ENCODE results near the gene SPRYD3.

SPRYD3 gene

DNA sequence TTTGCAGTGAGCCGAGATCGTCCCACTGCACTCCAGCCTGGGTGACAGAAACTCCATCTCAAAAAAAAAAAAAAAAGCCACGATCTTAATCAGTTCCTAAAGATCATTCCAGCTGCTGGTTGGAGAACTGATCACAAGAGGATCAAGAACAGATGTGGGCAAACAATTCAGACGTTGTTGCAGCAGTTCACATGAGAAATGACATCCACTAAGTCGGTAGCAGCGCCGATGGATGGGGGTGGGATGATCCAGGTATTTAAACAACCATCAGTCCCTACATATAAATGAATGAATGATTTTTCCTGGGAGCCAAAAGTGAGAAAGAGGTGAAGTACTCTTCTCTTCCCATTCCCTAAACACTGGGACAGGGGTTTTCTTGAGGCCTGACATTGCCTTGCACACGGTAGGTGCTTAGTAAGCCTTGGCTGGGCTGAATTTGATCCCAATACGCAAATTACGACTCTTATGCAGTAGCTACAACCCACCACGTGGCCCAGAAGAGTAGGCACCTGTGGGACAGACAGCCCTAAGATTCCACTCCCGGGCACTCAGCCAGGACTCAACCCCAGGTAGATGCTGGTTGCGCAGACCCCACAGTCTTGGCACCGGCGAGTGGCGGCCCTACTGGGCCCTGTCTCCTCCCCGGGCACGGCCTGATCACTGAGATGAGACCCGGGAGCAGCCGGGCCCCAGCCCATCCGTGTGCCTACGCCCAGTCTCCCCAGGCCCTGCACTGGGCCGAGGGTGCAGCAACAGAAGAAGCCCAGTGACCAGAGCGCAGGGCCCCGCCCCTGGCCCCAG lies 565 bp downstream of the SPRYD3 start:
- DNase-seq (ENCODE audit: low spot score) (no peak), FAIRE-seq (no peak)

DNA sequence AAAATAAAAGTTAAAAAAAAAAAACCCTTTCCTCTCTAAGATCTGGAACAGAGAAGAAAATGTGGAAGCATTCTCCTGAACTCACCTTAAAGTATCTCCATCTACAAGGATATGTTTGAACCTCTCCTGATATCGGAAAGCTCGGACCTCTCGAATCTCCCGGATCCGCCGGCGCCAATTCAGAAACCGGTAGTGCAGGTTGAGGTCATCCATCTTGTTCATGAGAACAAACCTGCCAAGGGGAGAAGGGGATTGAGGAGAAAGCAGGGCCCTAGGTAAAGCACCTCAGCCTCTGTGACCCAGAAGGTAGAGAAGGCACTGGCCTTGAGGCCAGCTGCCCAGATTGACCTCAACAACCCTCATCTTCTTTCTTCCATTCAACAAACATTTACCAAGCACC lies 2.2 kb downstream of the SPRYD3 start:
- DNase-seq (ENCODE audit: low spot score) (no peak), FAIRE-seq (no peak)

DNA sequence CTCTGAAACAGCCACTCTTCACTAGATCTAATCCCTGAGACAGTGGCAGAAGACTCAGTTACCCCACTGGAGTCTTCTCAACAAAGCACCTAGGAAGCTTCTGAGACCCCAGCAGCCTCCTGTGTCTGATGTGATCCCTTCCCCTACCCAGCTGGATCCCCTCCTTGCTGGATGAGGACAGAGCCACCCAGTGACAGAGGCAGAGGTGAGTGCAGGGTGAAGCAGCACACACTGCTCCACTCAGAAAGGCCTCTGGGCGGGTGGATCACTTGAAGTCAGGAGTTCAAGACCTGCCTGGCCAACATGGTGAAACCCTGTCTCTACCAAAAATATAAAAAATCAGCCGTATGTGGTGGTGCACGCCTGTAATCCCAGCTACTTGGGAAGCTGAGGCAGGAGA lies 2.7 kb downstream of the SPRYD3 start:
- no peak for FAIRE-seq
- DNase-seq (ENCODE audit: low spot score): no peak

DNA sequence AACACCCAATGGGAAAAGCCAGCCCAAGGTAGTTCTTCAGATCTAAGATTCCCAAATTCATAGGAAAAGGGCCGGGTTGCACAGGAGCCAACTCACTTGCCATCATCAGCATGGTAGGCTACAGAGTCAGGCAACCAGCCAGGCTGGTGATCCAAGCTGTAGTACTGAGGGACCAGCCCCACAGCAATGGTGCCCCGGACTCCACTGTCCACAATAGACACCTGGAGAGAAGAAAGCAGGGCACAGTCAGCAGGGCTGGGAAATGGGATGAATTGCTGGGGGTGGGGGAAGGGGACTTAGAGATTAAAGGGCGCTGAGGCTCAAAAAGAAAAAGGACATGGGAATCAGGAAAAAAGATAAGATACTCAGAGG lies 4.2 kb downstream of the SPRYD3 start:
- DNase-seq (ENCODE audit: low spot score): no peak
- no peak for FAIRE-seq

DNA sequence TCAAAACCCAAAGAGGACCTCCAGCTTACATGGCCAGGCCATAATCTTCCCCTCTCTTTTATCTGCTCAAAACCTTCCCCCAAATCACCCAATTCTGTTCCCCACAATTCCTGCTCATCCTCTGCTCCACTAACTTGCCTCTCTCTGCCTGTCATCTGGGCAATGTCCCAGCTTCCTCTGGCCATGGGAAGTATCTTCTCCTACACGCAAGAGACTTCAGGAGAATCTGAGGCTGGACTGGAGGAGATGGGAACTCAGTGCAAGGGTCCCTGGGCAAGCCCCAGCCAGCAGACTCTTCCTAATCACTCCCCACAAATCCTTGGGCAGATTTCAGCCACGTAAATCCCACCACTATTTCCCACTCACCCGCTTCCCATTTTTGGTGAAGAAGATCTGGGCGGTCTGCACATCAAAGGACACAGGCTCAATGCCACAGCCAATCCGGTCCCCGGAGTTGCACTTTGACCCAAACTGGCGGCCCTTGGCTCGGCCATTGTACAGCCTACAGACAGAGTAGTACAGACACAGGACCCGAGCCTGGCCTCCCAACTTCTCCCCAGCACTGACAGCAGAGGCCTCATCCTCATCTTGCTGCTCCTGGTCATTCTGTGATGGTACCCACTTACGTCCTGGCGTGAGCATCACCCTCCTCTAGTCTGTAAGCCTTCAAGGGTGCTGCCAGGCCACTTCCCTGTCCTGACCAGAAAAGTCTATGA lies 4.7 kb downstream of the SPRYD3 start:
- DNase-seq (ENCODE audit: low spot score) (no peak), FAIRE-seq (no peak)

DNA sequence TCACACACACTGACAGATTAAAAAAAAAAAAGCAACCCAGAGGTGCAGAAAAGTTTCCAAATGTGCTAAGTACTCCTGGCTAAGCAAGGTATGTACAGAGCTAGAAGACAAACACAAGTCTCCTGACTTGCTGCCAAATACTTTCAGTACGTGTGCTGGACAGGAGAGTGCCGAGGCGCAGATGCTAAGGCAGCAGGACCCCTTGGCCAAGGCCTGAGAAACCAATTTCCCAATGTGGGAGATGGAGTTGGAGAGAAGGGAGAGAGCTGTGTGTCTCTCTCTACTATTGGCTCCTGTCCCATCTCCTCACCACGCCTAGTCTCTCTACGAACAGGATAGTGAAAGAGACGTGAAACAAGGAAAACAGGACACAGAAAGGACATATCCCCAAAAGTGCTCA lies 5.3 kb downstream of the SPRYD3 start:
- FAIRE-seq: no peak
- no peak for DNase-seq (ENCODE audit: low spot score)

DNA sequence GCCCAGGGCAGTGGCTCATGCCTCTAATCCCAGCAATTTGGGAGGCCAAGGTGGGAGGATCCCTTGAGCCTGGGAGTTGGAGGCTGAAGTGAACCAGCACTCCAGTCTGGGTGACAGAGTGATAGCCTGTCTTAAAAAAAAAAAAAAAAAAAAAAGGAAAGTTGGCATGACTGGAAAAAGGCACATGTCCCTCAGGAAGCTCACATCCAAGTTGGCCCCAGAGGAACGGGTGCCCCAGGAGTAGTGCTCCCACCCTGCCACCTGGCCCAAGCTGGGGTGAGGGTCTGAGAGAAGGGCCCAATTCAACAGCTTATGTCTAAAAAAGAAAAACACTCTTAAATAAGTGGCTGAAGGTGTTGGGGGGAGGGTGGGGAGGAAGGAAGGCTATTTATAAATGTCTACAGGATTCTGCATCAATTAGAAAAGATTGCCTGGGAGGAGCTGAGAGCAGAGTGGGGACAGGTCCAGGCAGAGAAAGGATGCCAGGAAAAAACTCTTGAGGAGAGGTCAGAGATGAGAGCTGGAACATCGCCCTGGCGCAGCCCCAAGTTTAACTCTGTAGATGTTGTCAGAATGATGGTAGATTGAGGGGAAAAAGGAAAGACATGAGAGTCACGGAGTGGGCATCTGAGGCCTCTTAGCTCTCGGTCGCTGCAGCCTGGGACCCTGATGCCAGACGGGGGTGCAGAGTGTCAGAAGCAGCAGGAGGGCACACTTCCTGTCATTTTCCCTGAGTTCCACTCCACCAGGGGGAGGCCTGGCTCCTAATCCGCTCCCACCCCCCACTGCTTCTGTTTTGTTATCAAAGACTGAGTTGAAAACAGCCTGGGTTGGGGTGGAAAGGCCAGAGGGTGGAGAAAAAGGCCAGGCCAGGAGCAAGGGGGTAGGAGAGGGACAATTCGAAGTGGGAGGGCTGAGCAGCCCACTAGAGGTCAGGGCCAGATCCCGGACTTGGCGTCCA lies 7.3 kb downstream of the SPRYD3 start:
- no peak for DNase-seq (ENCODE audit: low spot score)
- FAIRE-seq: no peak

DNA sequence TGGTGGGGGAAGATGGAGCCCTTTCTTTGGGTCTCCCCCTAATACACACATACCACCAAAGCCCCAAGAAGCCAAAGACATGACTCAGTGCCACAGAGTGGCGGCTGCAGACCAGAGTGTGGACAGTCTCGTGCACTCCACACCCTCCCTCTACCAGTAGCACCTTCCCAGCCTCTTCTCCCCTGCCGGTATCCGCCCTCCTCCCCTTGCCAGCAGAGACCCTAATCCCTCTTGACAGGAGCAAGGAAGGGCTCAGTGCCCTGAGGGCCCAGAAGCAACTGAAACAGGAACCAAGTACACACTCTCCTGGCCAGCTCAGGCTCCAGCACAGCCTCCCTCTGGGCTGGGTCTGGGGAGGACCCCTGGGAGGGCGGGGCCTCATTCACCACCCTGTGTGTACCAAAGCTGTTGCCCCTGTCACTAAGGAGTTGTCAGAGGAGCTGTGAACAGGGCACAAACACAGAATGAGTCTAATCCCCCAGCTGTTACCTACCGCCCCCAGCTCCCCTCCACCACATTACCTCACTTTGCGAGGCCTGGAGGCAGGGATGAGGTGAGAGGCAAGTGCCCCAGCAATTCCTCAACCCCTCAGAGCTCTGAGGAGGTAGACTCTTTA lies 8.2 kb downstream of the SPRYD3 start:
- FAIRE-seq: no peak
- no peak for DNase-seq (ENCODE audit: low spot score)

DNA sequence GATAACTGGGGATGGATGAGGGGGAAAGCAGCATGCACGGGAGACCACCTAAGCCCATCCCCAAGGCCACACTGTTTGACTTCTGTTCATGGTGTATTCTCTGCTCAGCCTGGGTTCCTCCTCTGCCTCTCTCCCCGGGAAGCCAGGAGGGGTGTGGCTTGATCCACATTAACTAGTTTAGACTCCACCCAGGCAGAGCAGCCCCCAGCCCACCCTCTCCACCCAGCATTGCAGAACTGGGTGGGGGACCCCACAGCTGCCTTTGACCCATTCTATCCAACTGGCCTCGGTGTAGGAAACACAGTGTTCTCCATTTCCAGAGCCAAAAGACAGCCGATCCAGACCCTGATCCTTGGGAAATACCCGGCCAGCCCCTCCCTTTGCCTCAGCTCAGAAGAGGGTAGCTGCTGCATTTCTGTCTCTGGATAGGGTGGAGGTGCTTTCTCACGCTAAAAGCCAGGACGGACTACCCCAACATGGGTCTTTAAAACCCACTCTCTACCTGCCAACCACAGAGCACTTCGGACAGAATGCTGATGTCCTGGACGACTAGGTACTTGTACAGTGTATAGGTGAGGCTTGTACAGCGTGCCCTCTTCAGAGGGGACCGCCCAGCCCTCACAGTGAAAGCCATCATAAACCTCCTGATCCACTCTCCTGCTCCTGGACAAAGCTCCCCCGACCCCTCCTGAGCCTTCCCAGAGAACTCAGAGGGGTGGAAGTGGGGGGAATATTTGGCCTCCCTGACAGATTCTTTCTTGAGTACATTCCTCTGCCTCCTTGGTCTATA lies 9.4 kb downstream of the SPRYD3 start:
- FAIRE-seq: no peak
- DNase-seq (ENCODE audit: low spot score): no peak

DNA sequence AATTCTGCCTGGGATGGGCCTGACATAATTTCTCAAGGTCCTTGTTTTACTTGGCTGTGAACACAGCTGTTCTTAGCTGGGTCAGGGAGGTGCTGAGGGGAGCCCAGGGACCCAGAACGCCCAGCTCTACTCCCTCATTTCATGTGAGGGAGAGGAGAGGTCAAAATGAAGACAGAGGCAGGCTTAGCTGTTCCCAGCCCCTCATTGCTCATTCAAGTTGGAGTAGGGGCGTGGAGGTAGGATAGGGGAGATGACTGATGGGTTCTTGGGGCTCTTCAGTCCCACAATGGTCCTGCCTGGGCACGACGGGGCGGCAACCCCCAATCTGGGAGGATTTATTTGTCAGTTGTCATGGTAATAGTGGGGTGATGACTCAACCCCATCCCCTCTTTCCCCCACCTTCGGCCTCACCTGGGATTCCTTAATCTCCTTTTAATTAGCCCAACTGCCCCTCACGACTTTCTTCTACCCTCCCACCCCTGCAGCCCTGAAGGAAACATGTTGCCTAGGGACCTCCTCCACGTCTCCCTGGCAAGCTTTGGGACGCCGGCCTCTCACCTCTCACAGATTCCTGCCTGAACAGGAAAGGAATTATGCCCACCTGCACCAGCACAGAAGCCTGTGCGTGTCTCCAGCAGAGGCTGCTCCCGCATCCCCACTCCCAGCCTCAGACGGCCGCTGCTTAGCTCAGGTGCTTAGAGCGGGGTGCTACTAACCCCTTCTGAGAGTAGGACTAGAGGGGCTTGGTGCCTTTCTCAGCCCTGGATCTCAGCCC lies 10.2 kb downstream of the SPRYD3 start:
- DNase-seq (ENCODE audit: low spot score): no peak
- no peak for FAIRE-seq

DNA sequence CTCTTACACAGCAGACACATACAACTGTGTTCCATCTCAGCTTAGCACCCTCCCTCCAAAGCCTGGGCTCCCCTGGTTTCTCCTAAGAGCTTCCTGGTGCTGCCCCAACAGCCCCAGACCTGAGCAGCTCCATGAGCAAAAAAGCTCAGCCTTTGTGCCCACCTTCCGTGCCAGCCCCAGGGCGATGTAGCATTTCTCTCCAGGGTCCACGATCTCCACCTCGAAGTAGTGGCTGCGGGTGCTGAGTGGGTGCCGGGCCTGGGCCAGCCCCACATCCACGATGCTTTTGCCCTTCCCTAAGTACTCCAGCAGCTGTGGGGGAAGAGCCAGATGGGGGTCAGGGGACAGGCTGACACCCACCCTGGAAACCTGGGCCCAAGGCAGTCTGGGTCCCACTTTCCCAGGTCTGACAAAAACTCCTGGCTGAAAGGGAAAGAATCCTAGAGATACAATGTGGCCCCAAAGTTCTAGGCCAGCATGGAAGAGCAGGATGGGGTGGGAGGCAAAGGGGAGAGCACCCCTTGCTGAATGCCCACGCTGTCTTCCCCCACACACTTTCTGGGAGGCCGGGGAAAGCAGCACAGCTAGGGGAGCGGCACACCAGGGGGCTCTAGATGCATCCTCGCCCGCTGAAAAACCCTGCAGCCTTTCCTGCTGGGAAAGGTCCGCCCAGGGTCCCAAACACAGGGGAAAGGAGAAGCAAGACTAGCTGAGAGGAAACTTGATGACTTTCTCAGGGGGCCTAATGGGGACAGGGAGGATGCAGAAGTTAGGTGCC lies 11.0 kb downstream of the SPRYD3 start:
- no peak for FAIRE-seq
- no peak for DNase-seq (ENCODE audit: low spot score)

DNA sequence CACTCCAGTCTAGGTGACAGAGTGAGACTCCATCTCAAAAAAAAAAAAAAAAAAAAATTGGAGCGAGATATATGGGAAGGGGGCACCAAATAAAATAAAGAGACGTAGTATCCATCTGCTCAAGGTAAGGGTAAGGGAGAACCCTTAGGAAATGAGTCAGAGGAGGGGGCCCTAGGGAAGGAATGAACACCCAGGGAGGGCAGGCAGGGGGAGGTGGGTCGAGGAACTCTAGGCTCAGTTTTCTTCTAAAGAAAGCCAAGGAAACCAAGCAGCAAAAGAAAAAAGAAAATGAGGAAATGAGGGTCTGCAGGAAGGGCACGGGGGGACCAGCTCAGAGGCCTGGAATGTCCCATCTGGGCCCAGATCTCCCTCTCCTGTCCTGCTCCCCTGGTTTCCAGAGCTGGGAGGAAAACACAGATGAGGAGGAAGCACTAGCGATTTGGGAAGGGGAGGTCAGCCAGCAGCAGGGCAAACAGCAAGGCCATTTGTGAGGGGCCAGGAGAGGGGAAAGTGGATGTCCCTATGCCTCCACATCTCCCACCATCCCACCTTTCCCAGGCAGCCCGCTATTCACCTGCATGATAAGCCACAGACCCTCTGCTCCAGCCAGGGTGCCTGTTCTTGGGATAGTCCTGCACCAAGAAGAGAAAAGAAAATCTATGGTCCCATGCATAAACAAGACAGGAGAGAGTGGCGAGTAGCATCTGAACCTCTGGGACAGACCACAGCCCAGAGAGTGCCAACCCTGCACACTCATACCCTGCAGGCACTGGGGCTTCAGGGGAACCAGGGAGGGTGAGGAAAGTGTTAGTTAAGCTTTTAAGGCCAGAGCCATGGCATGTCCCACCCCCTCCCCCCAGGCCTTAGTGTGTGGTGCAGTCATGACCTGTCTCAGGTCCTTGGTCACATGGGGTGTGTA lies 11.9 kb downstream of the SPRYD3 start:
- DNase-seq (ENCODE audit: low spot score): no peak
- no peak for FAIRE-seq

DNA sequence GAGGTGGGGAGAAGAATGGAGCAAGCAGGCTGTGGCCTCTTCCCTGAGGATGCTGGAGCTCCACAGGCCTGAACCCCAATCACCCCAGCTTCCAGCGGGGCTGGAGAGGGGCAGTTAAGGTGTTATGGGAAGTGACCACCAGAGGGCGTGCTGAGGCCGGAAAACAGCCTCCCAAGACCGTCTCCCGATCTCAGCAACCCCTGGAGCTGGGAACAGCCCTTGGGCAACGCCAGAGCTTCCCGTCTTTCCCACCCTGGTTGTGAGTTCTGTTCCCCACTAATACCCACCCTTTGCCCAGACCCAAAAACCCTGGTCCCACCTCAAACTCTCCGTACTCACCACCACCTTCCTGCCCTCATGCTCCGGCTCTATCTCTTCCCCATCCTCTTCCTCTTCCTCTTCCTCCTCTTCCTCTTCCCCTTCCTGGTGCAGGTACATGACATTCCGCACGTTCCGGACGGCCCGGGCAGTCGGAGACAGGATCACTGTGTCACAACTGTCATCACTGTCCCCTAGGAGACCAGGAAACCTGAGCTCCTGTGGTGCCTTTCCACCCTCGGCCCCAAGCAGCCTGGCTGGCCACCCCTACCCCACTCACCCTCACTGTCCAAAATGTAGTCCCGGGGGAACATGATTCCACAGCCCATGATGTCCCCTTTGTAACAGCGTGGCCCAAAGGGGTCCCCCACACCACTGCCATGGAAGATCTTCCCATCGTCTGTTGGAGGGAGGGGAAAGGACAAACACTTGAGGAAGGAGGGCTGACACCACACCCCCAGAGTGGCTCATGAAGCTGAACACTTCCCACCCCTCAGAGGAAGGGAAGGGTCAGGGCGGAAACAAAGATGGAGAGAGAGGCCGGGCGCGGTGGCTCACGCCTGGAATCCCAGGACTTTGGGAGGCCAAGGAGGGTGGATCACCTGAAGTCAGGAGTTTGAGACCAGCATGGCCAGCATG lies 12.9 kb downstream of the SPRYD3 start:
- FAIRE-seq: no peak
- peak; percentile 57 for DNase-seq (ENCODE audit: low spot score)

DNA sequence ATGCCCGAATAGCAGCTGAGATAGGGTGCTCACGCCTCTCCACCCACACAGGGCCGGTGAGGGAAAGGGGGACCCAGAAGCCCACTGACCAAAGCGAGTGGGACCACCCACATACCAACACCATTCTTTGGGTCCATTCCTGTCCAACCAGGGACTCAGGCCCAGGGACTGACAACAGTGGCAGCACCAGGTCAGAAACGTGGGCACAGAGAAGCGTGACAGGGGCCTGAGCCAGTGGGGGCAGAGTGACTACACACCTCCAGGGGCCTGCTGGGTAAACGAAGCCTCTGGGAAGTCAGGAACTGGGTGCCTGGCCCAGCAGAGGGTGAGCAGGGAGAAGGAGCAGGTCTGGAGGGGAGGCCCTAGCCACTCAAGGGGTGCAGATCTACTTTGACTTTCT lies 13.7 kb downstream of the SPRYD3 start:
- no peak for FAIRE-seq
- no peak for DNase-seq (ENCODE audit: low spot score)

DNA sequence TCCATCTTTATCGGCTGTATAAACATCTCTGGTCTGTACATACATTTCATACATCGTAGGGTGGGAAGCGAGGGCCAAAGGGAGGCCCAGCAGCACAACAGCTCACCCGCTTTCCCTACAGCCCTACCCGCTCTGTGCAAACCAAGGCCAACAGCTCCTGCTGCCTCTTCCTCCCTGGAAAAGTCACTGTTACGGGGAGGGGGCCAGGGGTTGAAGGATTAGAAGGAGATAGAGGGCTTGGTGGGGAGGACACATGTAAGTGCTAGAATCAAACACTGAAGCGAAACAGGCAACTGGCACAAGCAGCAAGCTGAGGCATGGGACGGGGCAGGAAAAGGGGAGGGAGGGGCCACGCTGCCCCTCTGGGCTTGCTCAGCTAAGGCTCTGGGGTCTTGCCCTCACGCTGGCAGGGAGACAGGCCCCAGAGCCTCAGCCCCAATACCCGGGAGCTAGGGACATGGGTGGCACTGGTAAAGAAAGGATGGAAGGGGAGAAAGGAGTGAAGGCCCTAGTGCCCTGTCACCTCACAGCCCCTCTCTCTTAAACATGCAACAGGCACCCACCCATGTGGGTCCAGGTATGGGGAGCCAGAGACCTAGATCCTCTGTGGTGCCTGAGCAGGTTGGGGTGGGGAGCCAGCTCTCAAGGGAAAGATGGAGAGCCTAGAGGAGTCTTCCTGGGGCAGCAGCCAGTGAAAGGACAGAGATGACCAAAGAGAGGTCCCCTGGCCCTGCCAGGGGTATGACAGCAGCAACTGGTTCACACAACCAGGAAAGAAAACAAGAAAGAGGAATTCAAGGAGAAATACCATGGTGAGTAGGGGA lies 14.4 kb downstream of the SPRYD3 start:
- FAIRE-seq (no peak), DNase-seq (ENCODE audit: low spot score) (no peak)

All from RCC 7860 (cell line).